NCI-H1694 (cell line): Measurements from ENCODE around the gene KANK4.

ENCODE experiments used
- DNase-seq: peaks from one replicate; lab custom pipeline; 2025; lab: John Stamatoyannopoulos, UW

Gene KANK4

DNA sequence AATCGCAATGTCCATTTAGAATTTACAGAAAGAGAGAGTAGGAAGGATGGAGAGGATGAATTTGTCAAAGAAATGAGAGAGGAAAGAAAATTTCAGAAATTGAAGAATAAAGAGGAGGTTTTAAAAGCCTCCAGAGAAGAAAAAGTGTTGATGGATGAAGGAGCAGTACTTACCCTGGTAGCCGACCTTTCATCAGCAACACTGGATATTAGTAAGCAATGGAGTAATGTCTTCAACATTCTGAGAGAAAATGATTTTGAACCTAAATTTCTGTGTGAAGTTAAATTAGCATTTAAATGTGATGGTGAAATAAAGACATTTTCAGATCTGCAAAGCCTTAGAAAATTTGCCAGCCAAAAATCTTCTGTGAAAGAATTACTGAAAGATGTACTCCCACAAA, 112.0 kb downstream of the KANK4 start:
- no peak for DNase-seq

DNA sequence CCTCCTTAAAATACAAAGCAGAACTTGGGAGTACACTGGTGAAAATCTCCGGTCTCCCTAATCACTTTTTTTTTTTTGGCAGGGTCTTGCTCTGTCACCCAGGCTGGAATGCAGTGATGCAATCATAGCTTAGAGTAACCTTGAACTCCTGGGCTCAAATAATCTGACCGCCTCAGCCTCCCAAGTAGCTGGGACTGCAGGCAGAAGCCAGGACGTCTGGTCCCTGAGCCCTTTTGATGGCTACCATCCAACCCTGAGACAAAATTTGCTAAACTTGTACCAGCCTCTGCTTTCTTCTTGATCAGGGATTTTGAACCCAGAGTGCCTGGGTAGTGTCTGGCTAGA, 120.5 kb downstream of the KANK4 start:
- DNase-seq: no peak

DNA sequence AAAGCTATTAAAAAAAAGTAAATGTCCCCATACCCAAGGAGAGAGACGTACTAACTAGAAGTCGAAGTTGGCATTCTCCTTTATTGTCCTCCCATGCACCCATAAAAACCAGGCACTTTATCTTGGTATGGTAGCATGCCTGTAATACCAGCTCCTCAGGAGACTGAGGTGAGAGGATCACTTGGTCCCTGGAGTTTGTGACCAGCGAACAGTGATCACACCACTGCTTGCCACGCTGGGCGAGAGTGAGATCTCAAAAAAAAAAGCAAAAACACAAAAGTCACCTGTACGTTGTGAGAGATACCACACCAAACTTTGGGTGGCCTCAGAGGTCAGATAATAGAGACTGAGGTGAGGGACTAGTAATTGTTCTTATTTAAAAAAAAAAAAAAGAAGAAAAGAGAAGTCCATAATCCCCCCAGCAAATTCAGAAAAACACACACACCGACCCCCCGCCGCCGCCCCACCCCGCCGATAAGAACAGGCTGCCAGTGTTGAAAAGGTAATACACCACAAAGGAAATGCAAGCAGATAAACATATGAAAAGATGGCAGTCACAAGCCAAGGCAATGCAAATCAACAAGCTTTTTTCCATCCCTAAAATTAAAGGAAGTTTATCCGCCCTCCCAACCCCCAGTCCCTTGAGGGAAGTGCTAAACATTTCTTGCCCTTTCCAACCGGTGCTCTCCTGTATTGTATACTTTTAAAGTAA, 121.0 kb downstream of the KANK4 start:
- DNase-seq: no peak

DNA sequence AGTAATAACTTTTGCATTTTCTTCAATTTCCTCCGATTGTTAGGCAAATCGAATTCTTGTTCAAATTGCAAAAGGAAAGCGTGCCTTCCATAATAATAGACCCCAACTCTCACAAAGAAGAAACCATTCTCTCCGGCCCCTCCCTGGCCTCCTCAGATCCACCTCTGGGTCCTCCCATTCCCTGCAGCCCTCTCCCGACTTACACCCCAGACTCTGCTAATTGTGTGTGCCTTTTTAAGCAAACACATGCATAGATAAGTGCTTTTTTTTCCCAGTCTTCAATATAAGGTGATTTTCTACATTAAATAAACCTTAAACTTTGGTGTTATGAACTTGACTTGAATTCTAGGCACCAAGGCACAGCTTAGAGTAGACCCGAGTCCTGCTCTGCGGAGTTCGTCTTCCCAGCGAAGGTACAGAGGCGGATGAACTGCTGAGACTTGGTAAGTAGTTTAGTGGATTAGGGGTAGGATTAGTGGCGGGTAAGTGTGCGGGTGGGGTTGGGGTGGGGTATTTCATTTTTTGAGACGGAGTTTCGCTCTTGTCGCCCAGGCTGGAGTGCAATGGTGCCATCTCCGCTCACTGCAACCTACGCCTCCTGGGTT, 123.0 kb downstream of the KANK4 start:
- no peak for DNase-seq

DNA sequence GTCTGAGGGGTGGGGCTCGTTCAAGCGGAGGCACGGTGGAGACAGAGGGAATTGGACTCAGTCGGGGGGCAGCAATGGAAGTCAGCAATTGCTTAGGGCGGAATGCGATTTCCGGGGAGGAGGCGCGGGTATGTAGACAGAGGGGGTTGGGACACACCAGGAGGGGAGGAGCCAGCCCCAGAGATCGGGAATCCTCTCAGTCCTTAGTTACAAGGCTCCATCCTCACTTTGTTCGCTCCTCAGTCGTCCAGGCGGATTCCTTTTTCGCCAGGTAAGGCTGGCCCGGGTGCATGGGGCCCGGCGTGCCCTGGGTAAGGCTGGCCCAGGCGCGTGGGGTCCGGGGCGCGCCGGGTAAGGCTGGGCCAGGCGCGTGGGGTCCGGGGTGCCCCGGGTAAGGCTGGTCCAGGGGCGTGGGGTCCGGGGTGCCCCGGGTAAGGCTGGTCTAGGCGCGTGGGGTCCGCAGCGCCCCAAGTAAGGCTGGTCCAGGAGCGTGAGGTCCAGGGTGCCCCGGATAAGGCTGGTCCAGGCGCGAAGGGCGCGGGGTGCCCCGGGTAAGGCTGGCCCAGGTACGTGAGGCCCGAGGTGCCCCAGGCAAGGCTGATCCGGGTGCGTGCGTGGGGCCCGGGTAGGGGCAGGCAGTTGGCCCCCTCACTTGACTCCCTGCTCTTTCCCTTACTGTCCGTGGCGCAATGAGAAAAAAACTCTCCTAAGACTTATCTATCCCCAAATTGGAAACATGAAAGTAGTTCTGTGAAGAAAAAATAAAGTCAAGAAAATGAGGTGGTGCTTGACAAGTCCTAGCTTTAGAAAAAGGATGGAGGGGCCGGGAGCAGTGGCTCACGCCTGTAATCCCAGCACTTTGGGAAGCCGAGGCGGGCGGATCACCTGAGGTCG, 124.3 kb downstream of the KANK4 start, which contains the start of gene L1TD1:
Gene L1TD1, plus strand, starts transcription at position 199 of the 894 bp plus-strand sequence. CDS start 11,780 bp downstream, outside the sequence.
- no peak for DNase-seq

DNA sequence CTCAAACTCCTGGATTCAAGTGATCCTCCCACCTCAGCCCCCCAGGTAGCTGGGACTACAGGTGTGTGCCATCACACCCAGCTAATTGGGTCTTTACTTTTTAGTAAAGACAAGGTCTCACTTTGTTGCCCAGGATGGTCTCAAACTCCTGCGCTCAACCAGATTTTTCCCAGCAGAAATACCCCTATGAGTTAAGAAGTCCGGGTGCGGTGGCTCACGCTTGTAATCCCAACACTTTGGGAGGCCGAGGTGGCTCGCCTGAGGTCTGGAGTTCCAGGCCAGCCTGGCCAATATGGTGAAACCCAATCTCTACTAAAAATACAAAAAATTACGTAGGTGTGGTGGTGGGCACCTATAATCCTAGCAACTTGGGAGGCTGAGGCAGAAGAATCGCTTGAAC, 131.1 kb downstream of the KANK4 start:
- DNase-seq: no peak

DNA sequence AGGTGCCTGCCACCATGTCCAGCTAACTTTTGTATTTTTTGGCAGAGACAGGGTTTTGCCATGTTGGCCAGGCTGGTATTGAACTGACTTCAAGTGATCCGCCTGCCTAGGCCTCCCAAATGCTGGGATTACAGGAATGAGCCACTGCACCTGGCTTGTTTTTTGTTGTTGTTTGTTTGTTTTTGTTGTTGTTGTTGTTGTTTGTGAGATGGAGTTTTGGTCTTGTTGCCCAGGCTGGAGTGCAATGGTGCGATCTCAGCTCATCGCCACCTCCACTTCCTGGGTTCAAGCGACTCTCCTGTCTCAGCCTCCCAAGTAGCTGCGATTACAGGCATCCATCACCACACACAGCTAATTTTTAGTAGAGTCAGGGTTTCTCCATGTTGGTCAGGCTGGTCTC, 131.7 kb downstream of the KANK4 start:
- no peak for DNase-seq
